SK-N-SH treated with all-trans-retinoic acid at 6 μM for 48 hours (cell line): ENCODE results near the gene LMBR1.

Experiments used
- ATAC-seq: fragments of 200-7000 bp; cut with Tn5 transposase; 3 replicates; pipeline ENCODE4 v1.9.1; 2020; ENCODE audit warnings: mild to moderate bottlenecking, moderate library complexity
- ARNTL ChIP-seq: fragments of 450-650 bp; formaldehyde crosslinking; IDR thresholded peaks from 2 replicates; pipeline ENCODE4 v1.5.0; 2020; ENCODE audit warnings: low read depth, mild to moderate bottlenecking, moderate library complexity, borderline replicate concordance
- BACH2 ChIP-seq: fragments of 250-450 bp; sonication (Bioruptor Pico); IDR thresholded peaks from 2 replicates; pipeline ENCODE4 v1.9.0; 2021; ENCODE audit warnings: mild to moderate bottlenecking, borderline replicate concordance
- CREB5 ChIP-seq: fragments of 250-450 bp; sonication (Bioruptor Pico); IDR thresholded peaks from 2 replicates; pipeline ENCODE4 v1.5.1; 2020; ENCODE audit warnings: low read depth, mild to moderate bottlenecking, moderate library complexity
- CSDC2 ChIP-seq: fragments of 250-450 bp; sonication (Bioruptor Pico); IDR thresholded peaks from 2 replicates; pipeline ENCODE4 v1.5.0; 2020; ENCODE audit warnings: mild to moderate bottlenecking, moderate library complexity
- CSRNP3 ChIP-seq: fragments of 250-450 bp; sonication (Bioruptor Pico); IDR thresholded peaks from 2 replicates; pipeline ENCODE4 v1.5.1; 2021; ENCODE audit warnings: mild to moderate bottlenecking, moderate library complexity
- GLIS3 ChIP-seq: fragments of 250-450 bp; sonication (Bioruptor Pico); IDR thresholded peaks from 2 replicates; pipeline ENCODE4 v1.5.0; 2020; ENCODE audit warnings: mild to moderate bottlenecking, moderate library complexity
- OSR1 ChIP-seq: fragments of 250-450 bp; sonication (Bioruptor Pico); IDR thresholded peaks from 2 replicates; pipeline ENCODE4 v1.8.0; 2022; ENCODE audit warnings: moderate library complexity, mild to moderate bottlenecking, inconsistent platforms
- PATZ1 ChIP-seq: fragments of 250-450 bp; sonication (Bioruptor Pico); IDR thresholded peaks from 2 replicates; pipeline ENCODE4 v1.8.0; 2020; ENCODE audit warnings: mild to moderate bottlenecking, moderate library complexity, borderline replicate concordance
- POU6F1 ChIP-seq: fragments of 250-450 bp; sonication (Bioruptor Pico); IDR thresholded peaks from 2 replicates; pipeline ENCODE4 v1.8.0; 2021; ENCODE audit warnings: low read depth, mild to moderate bottlenecking, moderate library complexity, borderline replicate concordance
- SNAI2 ChIP-seq: fragments of 250-450 bp; sonication (Bioruptor Pico); IDR thresholded peaks from 2 replicates; pipeline ENCODE4 v1.5.0; 2020; ENCODE audit warnings: mild to moderate bottlenecking, moderate library complexity
- TOX ChIP-seq: fragments of 250-450 bp; sonication (Bioruptor Pico); IDR thresholded peaks from 2 replicates; pipeline ENCODE4 v1.8.0; 2021; ENCODE audit warnings: mild to moderate bottlenecking, moderate library complexity, borderline replicate concordance
- ZFP30 ChIP-seq: fragments of 450-650 bp; formaldehyde crosslinking; IDR thresholded peaks from 2 replicates; pipeline ENCODE4 v1.5.0; 2022; ENCODE audit warnings: mild to moderate bottlenecking, moderate library complexity

Gene LMBR1

GRCh38 chr7:156629873-156630272, 263.1 kb downstream of the LMBR1 start:
- ATAC-seq: no peak
- TF ChIP-seq CSDC2 (CRISPR knock-in tag) (no peak), POU6F1 (CRISPR knock-in tag) (no peak), TOX (CRISPR knock-in tag) (no peak), CREB5 (CRISPR knock-in tag) (no peak), ARNTL (CRISPR knock-in tag) (no peak), PATZ1 (no peak), ZFP30 (CRISPR knock-in tag) (no peak), BACH2 (no peak), GLIS3 (CRISPR knock-in tag) (no peak), OSR1 (CRISPR knock-in tag) (no peak)
- TF ChIP-seq, all 23 proteins: peak for 0

- no peak for ATAC-seq
- TF ChIP-seq SNAI2 (CRISPR knock-in tag): no peak
- TF ChIP-seq CSRNP3 (CRISPR knock-in tag): no peak
- no peak for TF ChIP-seq PATZ1
- no peak for TF ChIP-seq OSR1 (CRISPR knock-in tag)
- TF ChIP-seq BACH2: no peak
Observed at GRCh38 chr7:156628562-156628961, 264.4 kb downstream of the LMBR1 start.
